Upper lobe of right lung (tissue), 1 donor: ENCODE results near the gene NEDD4. TPM values are rescaled to one million over a fixed set of nuclear protein-coding genes. Genes with fewer than 3 reads are reported as not detected.

Experiments used
- ATAC-seq: fragments of 200-7000 bp; cut with Tn5 transposase; one replicate; pipeline ENCODE4 v1.9.1; 2020; ENCODE audit warnings: mild to moderate bottlenecking, moderate library complexity
- DNase-seq: peaks from one replicate; pipeline ENCODE4 v3.0.0-alpha.2; 2020
- H3K27ac ChIP-seq: fragments of 200-600 bp; one replicate; pipeline ENCODE4 v1.8.0; 2022
- H3K27me3 ChIP-seq: fragments of 200-600 bp; one replicate; pipeline ENCODE4 v1.8.0; 2022; ENCODE audit warnings: mild to moderate bottlenecking
- H3K36me3 ChIP-seq: fragments of 200-600 bp; one replicate; pipeline ENCODE4 v1.8.0; 2022
- H3K4me1 ChIP-seq: fragments of 200-600 bp; one replicate; pipeline ENCODE4 v1.8.0; 2022
- H3K4me3 ChIP-seq: fragments of 200-600 bp; one replicate; pipeline ENCODE4 v1.8.0; 2022; ENCODE audit warnings: mild to moderate bottlenecking
- H3K9me3 ChIP-seq: fragments of 200-600 bp; one replicate; pipeline ENCODE4 v1.8.0; 2022
- CTCF ChIP-seq: fragments of 200-600 bp; IDR thresholded peaks from one replicate; pipeline ENCODE4 v1.8.0; 2022; ENCODE audit warnings: antibody characterized with exemption
- intact Hi-C: fragments of 100-400 bp; cut with DNase I; formaldehyde crosslinking; loops from one replicate; pipeline ENCODE4 v1.11.0; 2022
- total RNA-seq: library from RNA; stranded (reverse); fragmentation: NEBNext Ultra II Directional; extraction: Animal tissue kit (Norgen Biotek cat#: 25700); gene quantifications from one replicate; pipeline ENCODE4 v1.2.1, GENCODE V29; 2021
- donor health status: DM: no; HTN: yes; CAD: no; lungs with severe emphysema.

Gene NEDD4
- total RNA-seq, 1 donor from 2014 or later = 18.4 TPM

DNA sequence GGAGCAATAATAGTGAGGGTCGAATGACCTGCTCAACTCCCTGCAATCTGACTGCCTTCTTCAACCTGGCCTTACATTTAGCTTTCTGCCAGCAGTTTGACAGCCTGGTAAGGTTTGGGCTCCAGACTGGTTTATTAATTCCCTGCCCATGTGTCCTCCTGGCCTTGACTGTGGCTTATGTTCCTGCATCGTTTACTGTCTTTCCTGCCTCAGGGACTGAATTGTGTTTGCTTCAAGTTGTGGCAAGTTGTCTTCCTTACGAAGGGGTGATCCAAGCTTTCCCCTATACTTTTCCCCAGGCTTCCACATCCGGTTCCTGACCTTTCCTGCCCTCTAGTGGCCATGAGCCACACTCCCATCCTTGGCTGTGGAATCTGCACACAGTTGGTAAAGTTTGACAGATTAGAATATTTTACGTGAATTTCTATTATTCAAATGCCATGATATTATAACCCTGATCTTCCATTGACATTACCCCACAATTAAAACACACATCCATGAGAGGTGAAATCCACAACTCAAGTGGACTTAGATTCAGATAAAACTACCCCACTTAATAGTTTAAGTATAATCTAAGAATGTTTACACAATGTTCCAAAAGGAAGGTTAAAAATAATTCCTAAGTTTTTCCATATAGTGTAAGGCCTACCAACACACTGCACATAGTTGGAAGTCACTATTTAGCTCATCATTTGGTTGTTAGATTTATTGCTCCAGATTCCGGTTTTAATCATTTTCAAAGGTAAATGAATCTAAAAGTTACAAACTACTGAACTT is 95.7 kb downstream of the NEDD4 start:
- intact Hi-C loops = no loop called here
- DNase-seq (no peak), ATAC-seq (peak; percentile 89)
- H3K27me3 ChIP-seq = no peaks in the 10 kb centered on the region
- no peak overlapping the region for H3K4me3 ChIP-seq
- no peaks in the 10 kb centered on the region for H3K36me3 ChIP-seq
- peak; percentile 79 for TF ChIP-seq CTCF
- H3K27ac ChIP-seq = peak overlapping the region; percentile 1
- no peaks in the 10 kb centered on the region for H3K9me3 ChIP-seq
- no peaks in the 10 kb centered on the region for H3K4me1 ChIP-seq

DNA sequence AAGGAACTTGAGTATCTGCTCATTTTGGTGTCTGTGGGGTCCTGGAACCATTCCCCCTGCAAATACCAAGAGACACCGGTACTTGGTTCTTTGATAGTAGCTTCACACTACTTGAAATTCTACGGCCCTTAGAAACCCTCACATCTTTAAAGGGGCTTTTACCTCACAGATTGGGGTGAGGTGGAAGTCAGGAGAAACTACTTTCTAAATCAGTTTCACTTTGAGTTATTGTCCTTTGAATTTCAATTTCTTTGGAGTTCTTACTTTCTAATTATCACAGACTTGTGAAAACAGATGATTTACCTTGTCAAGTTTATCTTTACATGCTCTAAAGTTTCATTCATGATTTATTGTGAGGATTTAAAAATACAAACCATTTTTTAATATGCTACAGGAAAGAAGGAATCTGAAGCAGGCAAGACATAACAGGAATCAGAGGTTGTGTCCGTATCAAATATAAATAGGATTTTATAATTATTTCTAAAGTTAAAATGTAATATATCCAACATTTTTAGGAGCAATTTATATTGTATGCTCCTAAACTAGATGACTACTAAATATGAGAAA is 98.9 kb downstream of the NEDD4 start:
- Histone ChIP-seq H3K27ac (no peak overlapping the region), H3K9me3 (no peaks in the 10 kb centered on the region)

GRCh38 chr15:55893852-55894251 is 99.6 kb downstream of the NEDD4 start:
- DNase-seq (no peak), ATAC-seq (no peak)
- Histone ChIP-seq H3K27me3 (no peaks in the 10 kb centered on the region), H3K27ac (no peak overlapping the region), H3K4me3 (no peak overlapping the region), H3K4me1 (no peaks in the 10 kb centered on the region), H3K36me3 (no peaks in the 10 kb centered on the region), H3K9me3 (no peaks in the 10 kb centered on the region)
- intact Hi-C loops = no loop called here
- no peak for TF ChIP-seq CTCF

More for the DNA sequence above, 98.9 kb downstream of the NEDD4 start:
- DNase-seq = no peak
- TF ChIP-seq CTCF = no peak
- H3K4me3 ChIP-seq = peak overlapping the region; percentile 11
- H3K36me3 ChIP-seq = no peaks in the 10 kb centered on the region
- H3K27me3 ChIP-seq = no peaks in the 10 kb centered on the region
- no peak for ATAC-seq
- intact Hi-C loops = no loop called here
- no peaks in the 10 kb centered on the region for H3K4me1 ChIP-seq

- DNase-seq = no peak
- Histone ChIP-seq H3K27me3 (no peaks in the 10 kb centered on the region), H3K4me1 (no peaks in the 10 kb centered on the region), H3K4me3 (no peak overlapping the region), H3K27ac (no peak overlapping the region), H3K36me3 (no peaks in the 10 kb centered on the region), H3K9me3 (no peaks in the 10 kb centered on the region)
- TF ChIP-seq CTCF = no peak
- no peak for ATAC-seq
- intact Hi-C loops = no loop called here
Observed at GRCh38 chr15:55891196-55891595, 102.2 kb downstream of the NEDD4 start.

DNA sequence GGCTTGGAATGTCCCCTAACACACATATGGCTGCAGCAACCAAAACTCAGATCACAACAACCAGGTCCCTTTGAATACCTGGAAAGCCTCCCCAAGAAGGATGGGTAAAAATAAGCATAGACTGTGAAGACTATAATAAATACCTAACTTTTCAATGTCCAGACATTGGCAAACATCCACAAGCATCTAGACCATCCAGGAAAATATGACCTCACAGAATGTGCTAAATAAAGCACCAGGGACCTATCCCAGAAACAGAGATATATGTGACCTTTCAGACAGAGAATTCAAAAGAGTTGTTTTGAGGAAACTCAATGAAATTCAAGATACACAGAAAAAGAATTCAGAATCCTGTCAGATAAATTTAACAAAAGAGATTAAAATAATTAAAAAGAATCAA is 109.2 kb downstream of the NEDD4 start:
- intact Hi-C loops = no loop called here
- TF ChIP-seq CTCF = no peak
- DNase-seq (no peak), ATAC-seq (no peak)
- Histone ChIP-seq H3K9me3 (no peaks in the 10 kb centered on the region), H3K27me3 (no peaks in the 10 kb centered on the region), H3K4me1 (peaks cover 4% of the 10 kb centered on the region), H3K4me3 (no peak overlapping the region), H3K36me3 (no peaks in the 10 kb centered on the region), H3K27ac (no peak overlapping the region)
